ENCODE results near the gene ANKRD44.

DNA sequence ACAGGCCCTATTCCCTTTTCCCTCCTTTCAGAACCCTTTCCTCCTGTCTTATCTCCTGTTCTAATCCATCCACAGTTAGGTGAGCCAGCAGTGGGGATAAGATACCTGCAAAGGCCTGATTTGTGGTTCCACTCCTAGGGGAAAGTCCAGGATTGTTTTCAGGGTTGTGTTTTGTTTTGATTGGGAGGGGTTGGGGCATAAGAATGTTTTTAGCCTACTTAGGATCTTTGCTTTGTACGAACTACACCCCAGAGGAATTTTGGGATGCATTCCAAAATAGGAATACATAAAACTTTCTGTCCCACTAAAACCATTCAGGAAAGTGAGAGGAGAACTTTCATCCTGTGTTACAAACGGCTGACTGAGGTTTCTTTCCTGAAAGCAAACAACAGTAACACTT is 233.2 kb downstream of the ANKRD44 start:
- TF ChIP-seq, protein P1, sequence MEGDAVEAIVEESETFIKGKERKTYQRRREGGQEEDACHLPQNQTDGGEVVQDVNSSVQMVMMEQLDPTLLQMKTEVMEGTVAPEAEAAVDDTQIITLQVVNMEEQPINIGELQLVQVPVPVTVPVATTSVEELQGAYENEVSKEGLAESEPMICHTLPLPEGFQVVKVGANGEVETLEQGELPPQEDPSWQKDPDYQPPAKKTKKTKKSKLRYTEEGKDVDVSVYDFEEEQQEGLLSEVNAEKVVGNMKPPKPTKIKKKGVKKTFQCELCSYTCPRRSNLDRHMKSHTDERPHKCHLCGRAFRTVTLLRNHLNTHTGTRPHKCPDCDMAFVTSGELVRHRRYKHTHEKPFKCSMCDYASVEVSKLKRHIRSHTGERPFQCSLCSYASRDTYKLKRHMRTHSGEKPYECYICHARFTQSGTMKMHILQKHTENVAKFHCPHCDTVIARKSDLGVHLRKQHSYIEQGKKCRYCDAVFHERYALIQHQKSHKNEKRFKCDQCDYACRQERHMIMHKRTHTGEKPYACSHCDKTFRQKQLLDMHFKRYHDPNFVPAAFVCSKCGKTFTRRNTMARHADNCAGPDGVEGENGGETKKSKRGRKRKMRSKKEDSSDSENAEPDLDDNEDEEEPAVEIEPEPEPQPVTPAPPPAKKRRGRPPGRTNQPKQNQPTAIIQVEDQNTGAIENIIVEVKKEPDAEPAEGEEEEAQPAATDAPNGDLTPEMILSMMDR (conservative IDR thresholded peaks at IDR 0.05; ENCODE audit: low read depth, low read length): no peak
- TF ChIP-seq EZH2 (IDR thresholded peaks at IDR 0.05; ENCODE audit: low read length, unreplicated experiment): no peak

All from PC-3 (cell line).